HFF-Myc (cell line): ENCODE results near the gene NHS.
"Not testable (repeated sequence)": the region's sequence is repeated elsewhere in the genome, so short reads cannot be mapped to it uniquely, and the experiment has no call there.

Source experiments
- DNase-seq: peaks from one replicate; pipeline ENCODE4 v3.0.0-alpha.2; 2011; ENCODE audit warnings: low read depth; ENCODE audit errors: extremely low read depth
- H3K4me3 ChIP-seq: replicated peaks from 2 replicates; pipeline ENCODE4 v1.5.1; 2011; ENCODE audit warnings: low read depth, mild to moderate bottlenecking, control low read depth, low read length
- CTCF ChIP-seq: IDR thresholded peaks from 2 replicates; pipeline ENCODE4 v1.5.1; 2012; ENCODE audit warnings: mild to moderate bottlenecking, low read depth, low read length, control low read depth; ENCODE audit errors: missing control alignments

NHS gene

GRCh38 chrX:17496407-17496806 lies 121.4 kb downstream of the NHS start:
- DNase-seq: no peak
- no peak for TF ChIP-seq CTCF

GRCh38 chrX:17497193-17497592 lies 122.2 kb downstream of the NHS start:
- no peak for DNase-seq
- H3K4me3 ChIP-seq: no peak overlapping the region
- no peak for TF ChIP-seq CTCF

More at GRCh38 chrX:17496407-17496806, 121.4 kb downstream of the NHS start:
- no peak overlapping the region for H3K4me3 ChIP-seq

GRCh38 chrX:17499512-17499911 lies 124.5 kb downstream of the NHS start:
- TF ChIP-seq CTCF: no peak
- DNase-seq: no peak
- H3K4me3 ChIP-seq: no peak overlapping the region

- TF ChIP-seq CTCF: no peak
- H3K4me3 ChIP-seq: no peak overlapping the region
- no peak for DNase-seq
These were observed 125.2 kb downstream of the NHS start for GRCh38 chrX:17500145-17500579.

GRCh38 chrX:17501746-17502145 lies 126.7 kb downstream of the NHS start:
- DNase-seq: no peak
- no peak overlapping the region for H3K4me3 ChIP-seq
- TF ChIP-seq CTCF: no peak

GRCh38 chrX:17506352-17506751 lies 131.4 kb downstream of the NHS start:
- DNase-seq, H3K4me3 ChIP-seq: not testable (repeated sequence)

GRCh38 chrX:17511556-17511955 lies 136.6 kb downstream of the NHS start:
- no peak overlapping the region for H3K4me3 ChIP-seq
- DNase-seq: no peak
- no peak for TF ChIP-seq CTCF
